Measurements from ENCODE around the gene TSGA10IP. TPM values are rescaled to one million over a fixed set of nuclear protein-coding genes. Genes with fewer than 3 reads are reported as not detected.

The TSGA10IP gene
- total RNA-seq, 1 experiment from 2014 or later = not detected

- TF ChIP-seq MAX (IDR thresholded peaks at IDR 0.05) (peak; percentile 80), SP1 (IDR thresholded peaks at IDR 0.05; ENCODE audit: low read depth) (no peak; the same call in 1 of the 2 replicates), POLR2A (IDR thresholded peaks at IDR 0.05; ENCODE audit: borderline replicate concordance, extremely low read depth, insufficient read depth, insufficient read length) (peak; percentile 71)
These were observed 16.2 kb downstream of the TSGA10IP start, which contains the start of gene SART1 (continued) for GRCh38 chr11:65961267-65962140.

- H3K9me3 ChIP-seq (ENCODE audit: control insufficient read depth in 1 of 2, insufficient read depth in 1 of 2, low read depth in 1 of 2, low read length in 2 of 2) = no peaks in the 10 kb centered on the region
- ChIA-PET POLR2A (interaction anchor here (1.3 kb wide), 1 partner anchor 9 kb away, joined by 4 read pairs; no protein-coding TSS in a partner anchor), CTCF (no interaction called here), RAD21 (ENCODE audit: low non-redundant PET in 1 of 2, low total read pairs in 2 of 2, uncharacterized antibody in 2 of 2, unreplicated experiment in 2 of 2) (interaction anchor here in 1 of 2 experiments (0.6 kb wide), 1 partner anchor 74 kb away, joined by 3 read pairs; the partner anchor contains the start of gene FIBP)
- no peak for TF ChIP-seq JUND (IDR thresholded peaks at IDR 0.05)
- 0 out of 2 replicates have a peak, but pooled peaks have one; percentile 11 for TF ChIP-seq EGR1 (IDR thresholded peaks at IDR 0.05; ENCODE audit: low read depth)
- peaks cover 48% of the 10 kb centered on the region for H3K79me2 ChIP-seq (ENCODE audit: insufficient read depth, low read length)
- H3K36me3 ChIP-seq (ENCODE audit: control insufficient read depth in 1 of 2, insufficient read depth in 2 of 2, low read length in 2 of 2) = peaks cover 23 to 34% of the 10 kb centered on the region in 2 experiments; a peak in 3 of 4 replicates
- H3K4me1 ChIP-seq (ENCODE audit: control insufficient read depth in 1 of 2, insufficient read depth in 2 of 2, low read length in 2 of 2) = peaks cover 8 to 21% of the 10 kb centered on the region in 2 experiments; a peak in 3 of 4 replicates
- H3K4me3 ChIP-seq (replicated peaks in 1 of 2; ENCODE audit: low read depth in 1 of 2, low read length in 2 of 2) = peak overlapping the region; percentile 76
- peak overlapping the region; percentile 16; the same call in 1 of the 2 replicates for H3K27ac ChIP-seq (ENCODE audit: low read depth, low read length)
- peak overlapping the region; percentile 96 for H3K9ac ChIP-seq (ENCODE audit: low read length)
- BruUV-seq (replicated peaks) = no TSS peak
- H3K4me2 ChIP-seq (ENCODE audit: low read length) = peak overlapping the region; percentile 87
- no peaks in the 10 kb centered on the region for H3K27me3 ChIP-seq (ENCODE audit: insufficient read depth, low read length)
- peak; percentile 14 for ATAC-seq
- intact Hi-C loops (cut with micrococcal nuclease) = loop anchor here (1.0 kb wide), 1 partner anchor 40 kb away; the partner anchor contains the start of genes BANF1 and EIF1AD
- H3K9me2 ChIP-seq (ENCODE audit: insufficient read depth) = no peaks in the 10 kb centered on the region
- DNase-seq (ENCODE audit: low read depth, low spot score) = no peak
- H4K20me1 ChIP-seq (ENCODE audit: insufficient read depth) = no peaks in the 10 kb centered on the region
- no peak overlapping the region for H2AFZ ChIP-seq (ENCODE audit: low read depth, low read length, poor library complexity, severe bottlenecking)
These were observed 16.9 kb downstream of the TSGA10IP start for GRCh38 chr11:65962141-65962564.

- Histone ChIP-seq H3K27ac (ENCODE audit: low read depth, low read length) (no peak overlapping the region), H3K9me2 (ENCODE audit: insufficient read depth) (no peaks in the 10 kb centered on the region), H3K9me3 (ENCODE audit: control insufficient read depth in 1 of 2, insufficient read depth in 1 of 2, low read depth in 1 of 2, low read length in 2 of 2) (no peaks in the 10 kb centered on the region), H2AFZ (ENCODE audit: low read depth, low read length, poor library complexity, severe bottlenecking) (no peak overlapping the region), H3K79me2 (ENCODE audit: insufficient read depth, low read length) (peaks cover 52% of the 10 kb centered on the region), H3K4me2 (ENCODE audit: low read length) (no peak overlapping the region), H3K4me3 (replicated peaks in 1 of 2; ENCODE audit: low read depth in 1 of 2, low read length in 2 of 2) (no peak overlapping the region), H3K4me1 (ENCODE audit: control insufficient read depth in 1 of 2, insufficient read depth in 2 of 2, low read length in 2 of 2) (peaks cover 8 to 21% of the 10 kb centered on the region in 2 experiments; a peak in 3 of 4 replicates), H3K27me3 (ENCODE audit: insufficient read depth, low read length) (no peaks in the 10 kb centered on the region), H3K36me3 (ENCODE audit: control insufficient read depth in 1 of 2, insufficient read depth in 2 of 2, low read length in 2 of 2) (peaks cover 27 to 44% of the 10 kb centered on the region in 2 experiments; a peak in 3 of 4 replicates), H4K20me1 (ENCODE audit: insufficient read depth) (no peaks in the 10 kb centered on the region), H3K9ac (ENCODE audit: low read length) (no peak overlapping the region)
- ATAC-seq (no peak), DNase-seq (ENCODE audit: low read depth, low spot score) (no peak)
- no peak for TF ChIP-seq YY1 (IDR thresholded peaks at IDR 0.05; ENCODE audit: extremely low read depth, insufficient replicate concordance, low read depth, low read length)
- TF ChIP-seq JUND (IDR thresholded peaks at IDR 0.05) = no peak
- TF ChIP-seq CBX3 (IDR thresholded peaks at IDR 0.05; ENCODE audit: low read depth) = no peak
- TF ChIP-seq REST (IDR thresholded peaks at IDR 0.05; ENCODE audit: low read depth) = no peak
- TF ChIP-seq EZH2 (IDR thresholded peaks at IDR 0.05) = no peak
- intact Hi-C loops (cut with micrococcal nuclease) = no loop called here
- ChIA-PET CTCF (no interaction called here), RAD21 (ENCODE audit: low non-redundant PET in 1 of 2, low total read pairs in 2 of 2, uncharacterized antibody in 2 of 2, unreplicated experiment in 2 of 2) (no interaction called here), POLR2A (interaction anchor here (1.7 kb wide), 1 partner anchor 75 kb away, joined by 3 read pairs; the partner anchor contains the start of gene CCDC85B)
- BruUV-seq (replicated peaks) = no TSS peak
These were observed 19.6 kb downstream of the TSGA10IP start for GRCh38 chr11:65964906-65965305.
